Measurements from ENCODE around the gene ARHGAP22.

GRCh38 chr10:48461623-48462481, 143.0 kb downstream of the ARHGAP22 start:
- TF ChIP-seq, protein P1, sequence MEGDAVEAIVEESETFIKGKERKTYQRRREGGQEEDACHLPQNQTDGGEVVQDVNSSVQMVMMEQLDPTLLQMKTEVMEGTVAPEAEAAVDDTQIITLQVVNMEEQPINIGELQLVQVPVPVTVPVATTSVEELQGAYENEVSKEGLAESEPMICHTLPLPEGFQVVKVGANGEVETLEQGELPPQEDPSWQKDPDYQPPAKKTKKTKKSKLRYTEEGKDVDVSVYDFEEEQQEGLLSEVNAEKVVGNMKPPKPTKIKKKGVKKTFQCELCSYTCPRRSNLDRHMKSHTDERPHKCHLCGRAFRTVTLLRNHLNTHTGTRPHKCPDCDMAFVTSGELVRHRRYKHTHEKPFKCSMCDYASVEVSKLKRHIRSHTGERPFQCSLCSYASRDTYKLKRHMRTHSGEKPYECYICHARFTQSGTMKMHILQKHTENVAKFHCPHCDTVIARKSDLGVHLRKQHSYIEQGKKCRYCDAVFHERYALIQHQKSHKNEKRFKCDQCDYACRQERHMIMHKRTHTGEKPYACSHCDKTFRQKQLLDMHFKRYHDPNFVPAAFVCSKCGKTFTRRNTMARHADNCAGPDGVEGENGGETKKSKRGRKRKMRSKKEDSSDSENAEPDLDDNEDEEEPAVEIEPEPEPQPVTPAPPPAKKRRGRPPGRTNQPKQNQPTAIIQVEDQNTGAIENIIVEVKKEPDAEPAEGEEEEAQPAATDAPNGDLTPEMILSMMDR (IDR thresholded peaks at IDR 0.05; ENCODE audit: low read length) = no peak
- TF ChIP-seq EZH2 (optimal IDR thresholded peaks at IDR 0.05; ENCODE audit: low read depth, low read length) = no peak

All from MM.1S (cell line).